ENCODE results near the gene PER2.
A peak's percentile ranks its signal among the peaks of the same experiment; 100 is the strongest.

PER2 gene

GRCh38 chr2:238250896-238251295, 37.5 kb downstream of the PER2 start:
- TF ChIP-seq POLR2A (IDR thresholded peaks at IDR 0.05; ENCODE audit: low read depth, low read length): no peak

GRCh38 chr2:238247841-238248453, 40.5 kb downstream of the PER2 start:
- DNase-seq (ENCODE audit: insufficient read length, low spot score) (no peak), FAIRE-seq (no peak)

More at GRCh38 chr2:238250896-238251295, 37.5 kb downstream of the PER2 start:
- no peak for DNase-seq (ENCODE audit: insufficient read length, low spot score)
- FAIRE-seq: no peak

GRCh38 chr2:238247002-238247822, 41.2 kb downstream of the PER2 start:
- no peak for FAIRE-seq
- TF ChIP-seq POLR2A (IDR thresholded peaks at IDR 0.05; ENCODE audit: low read depth, low read length): no peak
- no peak for DNase-seq (ENCODE audit: insufficient read length, low spot score)

More at GRCh38 chr2:238247841-238248453, 40.5 kb downstream of the PER2 start:
- TF ChIP-seq POLR2A (IDR thresholded peaks at IDR 0.05; ENCODE audit: low read depth, low read length): no peak

- FAIRE-seq: no peak
Observed at GRCh38 chr2:238244151-238244550, 44.3 kb downstream of the PER2 start.

GRCh38 chr2:238243496-238244076, 44.8 kb downstream of the PER2 start:
- FAIRE-seq: no peak
- DNase-seq (ENCODE audit: insufficient read length, low spot score): no peak
- no peak for TF ChIP-seq POLR2A (IDR thresholded peaks at IDR 0.05; ENCODE audit: low read depth, low read length)

More at GRCh38 chr2:238244151-238244550, 44.3 kb downstream of the PER2 start:
- TF ChIP-seq POLR2A (IDR thresholded peaks at IDR 0.05; ENCODE audit: low read depth, low read length): no peak
- no peak for DNase-seq (ENCODE audit: insufficient read length, low spot score)

GRCh38 chr2:238242731-238243495, 45.5 kb downstream of the PER2 start:
- DNase-seq (ENCODE audit: insufficient read length, low spot score): no peak
- no peak for FAIRE-seq
- no peak for TF ChIP-seq POLR2A (IDR thresholded peaks at IDR 0.05; ENCODE audit: low read depth, low read length)

GRCh38 chr2:238241970-238242369, 46.4 kb downstream of the PER2 start:
- TF ChIP-seq POLR2A (IDR thresholded peaks at IDR 0.05; ENCODE audit: low read depth, low read length): no peak
- no peak for FAIRE-seq
- no peak for DNase-seq (ENCODE audit: insufficient read length, low spot score)

GRCh38 chr2:238240757-238241711, 47.4 kb downstream of the PER2 start:
- no peak for TF ChIP-seq POLR2A (IDR thresholded peaks at IDR 0.05; ENCODE audit: low read depth, low read length)
- no peak for DNase-seq (ENCODE audit: insufficient read length, low spot score)
- no peak for FAIRE-seq

- peak; percentile 97 for TF ChIP-seq POLR2A (IDR thresholded peaks at IDR 0.05; ENCODE audit: low read depth, low read length)
- FAIRE-seq (no peak), DNase-seq (ENCODE audit: insufficient read length, low spot score) (peak; percentile 97)
Observed at GRCh38 chr2:238239863-238240756, 48.3 kb downstream of the PER2 start, which contains the start of gene HES6. TSS of gene HES6 (minus strand) at chr2:238240038. CDS start at chr2:238239905, 133 bp downstream.

GRCh38 chr2:238239543-238239862, 48.9 kb downstream of the PER2 start:
- TF ChIP-seq POLR2A (IDR thresholded peaks at IDR 0.05; ENCODE audit: low read depth, low read length): no peak
- DNase-seq (ENCODE audit: insufficient read length, low spot score) (no peak), FAIRE-seq (no peak)

GRCh38 chr2:238238766-238239542, 49.5 kb downstream of the PER2 start:
- FAIRE-seq (no peak), DNase-seq (ENCODE audit: insufficient read length, low spot score) (no peak)
- no peak for TF ChIP-seq POLR2A (IDR thresholded peaks at IDR 0.05; ENCODE audit: low read depth, low read length)
